ENCODE data around the gene NOS1AP.
"Not testable (repeated sequence)": the region's sequence is repeated elsewhere in the genome, so short reads cannot be mapped to it uniquely, and the experiment has no call there.

The NOS1AP gene

DNA sequence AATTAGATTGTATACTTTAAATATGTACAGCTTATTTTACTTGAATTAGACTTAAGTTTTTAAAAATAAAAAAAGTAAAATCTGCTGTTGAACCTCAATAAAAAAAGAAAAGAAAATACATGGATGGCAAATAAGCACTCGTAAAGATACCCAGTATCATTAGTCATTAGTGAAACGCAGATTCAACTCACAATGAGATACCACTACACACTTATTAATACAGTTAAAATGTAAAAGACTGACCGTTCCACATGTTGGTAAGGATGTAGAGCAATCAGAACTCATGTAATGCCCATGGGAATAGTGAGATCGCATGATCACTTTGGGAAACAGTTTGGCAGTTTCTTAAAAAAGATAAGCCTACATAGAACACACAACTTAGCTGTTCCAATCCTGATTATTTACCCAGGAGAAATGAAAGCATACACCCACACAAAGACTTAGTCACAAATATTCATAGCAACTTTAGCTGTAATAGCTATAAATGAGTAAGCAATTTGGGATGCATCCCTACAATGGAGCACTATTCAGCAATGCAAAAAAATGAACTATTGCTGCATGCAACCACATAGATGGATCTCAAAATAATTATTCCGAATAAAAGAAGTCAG, 335.2 kb downstream of the NOS1AP start:
- no peak for DNase-seq (ENCODE audit: low read depth, low spot score)

DNA sequence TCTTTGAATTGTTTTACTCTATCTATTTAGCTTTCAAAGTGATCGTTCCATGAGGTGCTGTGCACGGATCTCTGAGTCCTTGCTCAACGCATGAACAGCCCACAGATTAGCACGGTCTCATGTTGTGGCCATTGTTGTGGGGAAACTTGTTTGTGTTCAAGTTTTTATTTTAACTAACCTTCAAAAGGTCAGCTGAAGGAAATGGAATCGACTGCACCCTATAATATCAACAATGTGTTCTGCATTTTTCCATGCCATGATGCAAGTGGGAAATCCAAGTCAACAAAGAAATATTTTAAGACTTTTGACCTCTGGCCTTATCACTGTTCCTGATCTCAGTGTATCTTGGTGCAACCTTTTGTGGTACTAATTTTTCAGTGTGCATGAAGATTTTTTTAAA, 336.3 kb downstream of the NOS1AP start:
- no peak for DNase-seq (ENCODE audit: low read depth, low spot score)

GRCh38 chr1:162406811-162407210, 337.3 kb downstream of the NOS1AP start:
- no peak for DNase-seq (ENCODE audit: low read depth, low spot score)

- no peak for DNase-seq (ENCODE audit: low read depth, low spot score)
Observed at GRCh38 chr1:162407539-162407938, 338.0 kb downstream of the NOS1AP start.

DNA sequence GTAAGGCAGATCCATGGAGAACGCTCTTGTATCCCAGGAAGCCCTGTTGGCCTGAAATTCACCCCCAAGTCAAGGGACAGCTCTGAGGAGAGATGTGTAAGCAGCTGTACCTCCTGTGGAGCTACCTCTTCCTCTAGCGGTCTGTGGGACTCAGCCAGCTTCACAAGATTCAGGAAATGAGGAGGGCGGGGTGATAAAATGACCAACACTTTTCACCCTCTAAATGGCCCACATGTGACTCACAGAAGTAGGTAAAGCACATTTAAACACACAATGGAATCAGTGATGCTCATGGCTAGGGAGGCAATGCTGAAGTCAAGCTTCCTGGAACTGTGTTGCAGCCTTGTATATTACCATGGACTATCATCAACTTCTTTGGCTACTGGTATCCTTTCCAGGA, 342.5 kb downstream of the NOS1AP start, which contains the start of gene SH2D1B:
Gene SH2D1B (minus strand): TSS at position 135 of the 400 bp plus-strand sequence. CDS start 120 bp downstream, at position 15.
- DNase-seq (ENCODE audit: low read depth, low spot score): no peak

- DNase-seq (ENCODE audit: low read depth, low spot score): no peak
Observed at GRCh38 chr1:162416215-162416614, 346.7 kb downstream of the NOS1AP start.

- DNase-seq (ENCODE audit: low read depth, low spot score): no peak
Observed at GRCh38 chr1:162416909-162417308, 347.4 kb downstream of the NOS1AP start.

GRCh38 chr1:162417650-162418049, 348.2 kb downstream of the NOS1AP start:
- DNase-seq (ENCODE audit: low read depth, low spot score): no peak

DNA sequence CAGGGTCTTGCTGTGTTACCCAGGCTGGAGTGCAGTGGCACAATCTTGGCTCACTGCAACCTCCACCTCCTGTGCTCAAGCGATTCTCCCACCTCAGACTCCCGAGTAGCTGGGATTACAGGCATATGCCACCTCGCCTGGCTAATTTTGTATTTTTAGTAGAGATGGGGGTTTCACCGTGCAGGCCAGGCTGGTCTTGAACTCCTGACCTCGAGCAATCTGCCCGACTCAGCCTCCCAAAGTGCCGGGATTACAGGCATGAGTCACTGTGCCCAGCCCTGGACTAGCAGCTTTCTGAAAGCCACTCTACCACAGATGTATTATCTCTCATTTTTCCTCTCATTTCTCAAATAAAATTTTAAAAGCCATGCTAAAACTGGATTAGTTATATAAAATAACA, 349.1 kb downstream of the NOS1AP start:
- not testable (repeated sequence) for DNase-seq (ENCODE audit: low read depth, low spot score)

GRCh38 chr1:162419450-162419931, 350.0 kb downstream of the NOS1AP start:
- DNase-seq (ENCODE audit: low read depth, low spot score): not testable (repeated sequence)

Measured in brain pericyte (primary cell).